Sigmoid colon (tissue), 7 donors: ENCODE data around the gene RHOH. TPM values are rescaled to one million over a fixed set of nuclear protein-coding genes. Genes with fewer than 3 reads are reported as not detected.

ENCODE experiments used
- DNase-seq: peaks from one replicate; pipeline ENCODE4 v3.0.0-alpha.2; 2019
- H3K27ac ChIP-seq, 4 donors: fragments of 200-600 bp; sonication (generic); one replicate each; pipeline ENCODE4 v1.5.1; 2016 to 2019; ENCODE audit warnings: mild to moderate bottlenecking in 1 of 4
- H3K27me3 ChIP-seq, 3 donors: fragments of 200-600 bp; sonication (generic); one replicate each; pipeline ENCODE4 v1.5.1; 2019; ENCODE audit warnings: mild to moderate bottlenecking in 1 of 3
- H3K36me3 ChIP-seq, 4 donors: fragments of 200-600 bp; sonication (generic); one replicate each; pipeline ENCODE4 v1.5.1; 2016 to 2019
- H3K4me1 ChIP-seq, 4 donors: fragments of 200-600 bp; sonication (generic); one replicate each; pipeline ENCODE4 v1.5.1; 2017 to 2019
- H3K4me3 ChIP-seq, 4 donors: fragments of 200-600 bp; sonication (generic); one replicate each; pipeline ENCODE4 v1.5.1; 2017 to 2019; ENCODE audit warnings: mild to moderate bottlenecking in 2 of 4, moderate library complexity in 1 of 4
- H3K9me3 ChIP-seq, 4 donors: fragments of 200-600 bp in 3 of 4; sonication (generic) in 3 of 4; one replicate each; pipeline versions ENCODE4 v1.5.1 to v1.6.1; 2013 to 2019
- EP300 ChIP-seq, 4 donors: sonication (generic); formaldehyde crosslinking; IDR thresholded peaks; one replicate each; pipeline ENCODE4 v1.6.1; 2017; ENCODE audit warnings: antibody characterized with exemption in 4 of 4
- POLR2A ChIP-seq, 2 donors: fragments of 450-650 bp; IDR thresholded peaks; one replicate each; pipeline ENCODE4 v1.6.1; 2016; ENCODE audit warnings: antibody characterized with exemption in 2 of 2, mild to moderate bottlenecking in 2 of 2, moderate library complexity in 2 of 2
- POLR2AphosphoS5 ChIP-seq, 4 donors: sonication (generic); formaldehyde crosslinking; IDR thresholded peaks; one replicate each; pipeline ENCODE4 v1.6.1; 2017; ENCODE audit warnings: antibody characterized with exemption in 4 of 4
- WGBS, 2 donors: extraction: QIAGEN DNeasy Blood & Tissue Kit; methylation state at CpG; one replicate each; pipeline ENCODE4 v1.1.7; 2013; 5-methylcytosine and 5-hydroxymethylcytosine counted together
- intact Hi-C: fragments of 100-400 bp; cut with DNase I; formaldehyde crosslinking; loops from one replicate; pipeline ENCODE4 v1.15.1; 2023
- polyA plus RNA-seq, 3 donors: library from polyadenylated mRNA; stranded (reverse); fragments of 200-250 nt; gene quantifications; one replicate each; pipeline ENCODE4 v1.2.3, GENCODE V29; 2013
- total RNA-seq, 4 donors: library from RNA; depleted of rRNA; stranded (reverse); fragments of >200 nt; gene quantifications; one replicate each; pipeline ENCODE4 v1.1.0, GENCODE V29; 2016
- TF ChIP-seq, protein P1 (sequence below), 4 experiments: fragments of 450-650 bp in 3 of 4; fragments of 200-600 bp in 1 of 4; IDR thresholded peaks; one replicate each; pipeline ENCODE4 v1.5.1; 2016 to 2019; ENCODE audit warnings: antibody characterized with exemption in 4 of 4, mild to moderate bottlenecking in 3 of 4, moderate library complexity in 2 of 4
- donor health status: healthy with polysubstance abuse.
- donor health status: Bipolar disorder and iron deficiency.
- donor health status: healthy.

Gene RHOH
- total and polyA plus RNA-seq, 7 donors = 0.49 to 38.8 (median 1.4) TPM

DNA sequence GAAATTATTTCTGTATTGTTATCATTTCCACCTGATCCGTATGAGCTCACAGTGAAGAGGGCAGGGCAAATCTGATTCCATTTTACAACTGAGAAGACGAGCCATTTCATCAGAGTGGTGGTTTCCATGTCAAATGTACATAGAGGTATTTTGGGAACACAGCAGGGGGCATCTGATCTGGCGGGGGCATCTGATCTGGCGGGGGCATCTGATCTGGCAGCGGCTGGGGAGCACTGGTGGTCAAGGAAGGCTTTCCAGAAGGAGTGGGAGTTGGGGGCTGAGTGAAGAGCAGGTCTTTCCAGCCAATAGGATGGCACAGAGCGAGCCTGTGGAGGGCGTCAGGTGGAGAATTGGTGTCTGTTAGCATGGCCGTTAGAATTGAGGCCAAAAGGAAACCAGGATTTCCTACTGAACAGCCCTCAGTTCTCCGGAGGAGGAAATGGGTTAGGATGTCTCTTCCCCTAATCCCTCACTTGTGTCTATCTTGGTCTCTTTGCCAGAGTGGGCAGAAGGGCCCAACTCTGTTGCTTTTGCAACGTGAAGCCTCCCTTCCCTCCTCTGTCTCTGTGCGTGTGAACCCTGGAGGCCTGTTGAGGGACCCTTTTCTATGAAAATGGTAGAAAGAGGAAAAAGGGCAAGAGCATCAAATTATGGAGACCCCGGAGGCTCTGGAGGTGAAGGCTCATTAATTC, 41.3 kb downstream of the RHOH start:
- Histone ChIP-seq H3K27me3 (no peaks in the 10 kb centered on the region), H3K4me3 (no peak overlapping the region), H3K27ac (no peak overlapping the region), H3K36me3 (no peaks in the 10 kb centered on the region), H3K9me3 (no peaks in the 10 kb centered on the region), H3K4me1 (no peaks in the 10 kb centered on the region)
- no peak for TF ChIP-seq POLR2AphosphoS5 (IDR thresholded peaks at IDR 0.05)
- TF ChIP-seq POLR2A (IDR thresholded peaks at IDR 0.05) = no peak
- no peak for TF ChIP-seq EP300 (IDR thresholded peaks at IDR 0.05)
- TF ChIP-seq, protein P1, sequence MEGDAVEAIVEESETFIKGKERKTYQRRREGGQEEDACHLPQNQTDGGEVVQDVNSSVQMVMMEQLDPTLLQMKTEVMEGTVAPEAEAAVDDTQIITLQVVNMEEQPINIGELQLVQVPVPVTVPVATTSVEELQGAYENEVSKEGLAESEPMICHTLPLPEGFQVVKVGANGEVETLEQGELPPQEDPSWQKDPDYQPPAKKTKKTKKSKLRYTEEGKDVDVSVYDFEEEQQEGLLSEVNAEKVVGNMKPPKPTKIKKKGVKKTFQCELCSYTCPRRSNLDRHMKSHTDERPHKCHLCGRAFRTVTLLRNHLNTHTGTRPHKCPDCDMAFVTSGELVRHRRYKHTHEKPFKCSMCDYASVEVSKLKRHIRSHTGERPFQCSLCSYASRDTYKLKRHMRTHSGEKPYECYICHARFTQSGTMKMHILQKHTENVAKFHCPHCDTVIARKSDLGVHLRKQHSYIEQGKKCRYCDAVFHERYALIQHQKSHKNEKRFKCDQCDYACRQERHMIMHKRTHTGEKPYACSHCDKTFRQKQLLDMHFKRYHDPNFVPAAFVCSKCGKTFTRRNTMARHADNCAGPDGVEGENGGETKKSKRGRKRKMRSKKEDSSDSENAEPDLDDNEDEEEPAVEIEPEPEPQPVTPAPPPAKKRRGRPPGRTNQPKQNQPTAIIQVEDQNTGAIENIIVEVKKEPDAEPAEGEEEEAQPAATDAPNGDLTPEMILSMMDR (IDR thresholded peaks at IDR 0.05) = no peak
- intact Hi-C loops = no loop called here
- WGBS, 2 donors = 78 to 87% methylated on average over 12 of the region's 12 CpGs
- no peak for DNase-seq

DNA sequence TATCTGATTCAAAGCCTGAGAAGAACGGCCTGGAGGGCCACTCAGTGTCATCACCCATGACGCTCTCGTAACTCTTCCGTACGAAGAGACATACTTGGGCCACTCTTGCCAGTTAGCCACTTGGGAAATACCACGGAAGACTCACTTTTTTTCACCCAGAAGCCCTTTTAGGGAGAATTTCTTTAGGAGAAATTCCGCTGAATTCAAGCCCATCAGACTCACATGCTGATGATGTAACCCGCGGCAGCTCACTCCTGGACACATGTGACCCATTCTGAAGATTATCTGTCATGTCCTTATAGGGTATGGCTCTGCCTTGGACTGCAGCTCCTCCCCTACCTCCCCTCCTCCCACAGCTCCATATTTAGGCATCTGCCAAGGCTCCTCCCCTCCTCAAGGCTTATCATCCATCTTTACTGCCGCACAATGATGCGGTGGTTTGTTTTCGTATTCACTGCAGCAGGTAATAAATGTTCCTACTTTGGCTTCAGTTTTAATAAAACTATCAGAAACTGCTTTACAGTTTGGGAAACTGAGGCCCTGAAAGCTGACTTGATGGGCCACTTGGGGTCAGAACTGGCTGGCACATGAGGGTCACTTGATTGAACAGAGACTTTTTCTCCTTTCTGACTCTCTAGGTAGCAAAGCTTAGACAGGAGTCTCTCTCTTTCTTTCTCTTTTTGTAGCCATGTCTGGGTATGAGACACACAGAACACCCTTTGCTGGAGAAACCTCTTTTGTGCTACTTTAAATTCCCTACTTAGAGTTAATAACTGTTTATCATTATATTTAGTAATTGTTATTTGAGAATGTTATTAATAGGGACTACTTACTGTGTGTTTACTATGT, 42.1 kb downstream of the RHOH start:
- no peaks in the 10 kb centered on the region for H3K36me3 ChIP-seq
- no peak overlapping the region for H3K27ac ChIP-seq
- H3K4me3 ChIP-seq = no peak overlapping the region
- DNase-seq = no peak
- TF ChIP-seq POLR2AphosphoS5 (IDR thresholded peaks at IDR 0.05) (no peak), POLR2A (IDR thresholded peaks at IDR 0.05) (no peak), EP300 (IDR thresholded peaks at IDR 0.05) (no peak)
- TF ChIP-seq, protein P1 (IDR thresholded peaks at IDR 0.05) = no peak
- H3K9me3 ChIP-seq = no peaks in the 10 kb centered on the region
- intact Hi-C loops = no loop called here
- H3K4me1 ChIP-seq = no peaks in the 10 kb centered on the region
- WGBS, 2 donors = 71 to 82% methylated on average over 12 of the region's 12 CpGs
- H3K27me3 ChIP-seq = no peaks in the 10 kb centered on the region

DNA sequence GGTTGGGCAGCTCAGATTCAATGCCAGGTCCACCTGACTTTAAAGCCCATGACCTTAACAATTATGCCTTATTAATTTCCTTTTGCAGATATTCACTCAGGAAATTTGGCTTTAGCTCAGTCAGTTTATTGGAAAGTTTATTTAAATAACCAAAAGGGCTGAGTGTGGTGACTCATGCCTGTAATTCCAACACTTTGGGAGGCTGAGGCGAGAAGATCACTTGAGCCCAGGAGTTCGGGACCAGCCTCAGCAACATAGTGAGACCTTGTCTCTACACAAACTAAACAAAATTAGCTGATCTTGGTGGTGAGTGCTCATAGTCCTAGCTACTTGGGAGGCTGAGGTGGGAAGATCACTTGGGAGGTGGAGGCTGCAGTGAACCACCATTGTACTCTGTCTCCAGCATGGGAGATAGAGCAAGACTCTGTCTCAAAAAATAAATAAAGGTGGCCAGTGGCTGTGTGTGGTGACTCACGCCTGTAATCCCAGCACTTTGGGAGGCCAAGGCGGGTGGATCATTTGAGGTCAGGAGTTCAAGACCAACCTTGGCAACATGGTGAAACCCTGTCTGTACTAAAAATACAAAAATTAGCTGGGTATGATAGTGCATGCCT, 43.3 kb downstream of the RHOH start:
- Histone ChIP-seq H3K36me3 (no peaks in the 10 kb centered on the region), H3K4me1 (no peaks in the 10 kb centered on the region), H3K9me3 (no peaks in the 10 kb centered on the region), H3K27me3 (no peaks in the 10 kb centered on the region), H3K27ac (no peak overlapping the region), H3K4me3 (no peak overlapping the region)
- no peak for DNase-seq
- WGBS, 2 donors = 89 to 90% methylated on average over 4 of the region's 4 CpGs
- TF ChIP-seq POLR2AphosphoS5 (IDR thresholded peaks at IDR 0.05) = no peak
- no peak for TF ChIP-seq POLR2A (IDR thresholded peaks at IDR 0.05)
- TF ChIP-seq, protein P1 (IDR thresholded peaks at IDR 0.05) = no peak
- intact Hi-C loops = no loop called here

DNA sequence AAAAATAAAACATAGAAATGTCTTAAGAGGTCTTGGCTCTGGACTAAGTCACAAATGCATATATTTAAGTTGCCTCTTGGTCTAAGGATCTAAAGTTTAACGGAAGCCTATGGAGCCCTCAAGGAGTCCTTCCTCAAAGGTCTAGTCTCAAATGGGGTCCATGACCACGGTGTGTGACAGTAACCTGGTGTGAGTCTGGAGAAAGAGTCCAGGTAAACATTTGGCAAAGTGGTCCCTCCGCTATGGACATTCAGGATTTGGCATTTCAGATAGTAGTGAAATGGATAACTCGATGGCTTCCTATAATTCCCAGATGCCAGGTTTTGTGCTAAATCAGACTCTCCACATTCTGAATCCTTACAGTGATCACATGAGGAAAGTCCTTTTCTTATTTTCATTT, 44.2 kb downstream of the RHOH start:
- Histone ChIP-seq H3K27me3 (no peaks in the 10 kb centered on the region), H3K4me3 (no peak overlapping the region), H3K9me3 (no peaks in the 10 kb centered on the region), H3K4me1 (no peaks in the 10 kb centered on the region), H3K27ac (no peak overlapping the region), H3K36me3 (no peaks in the 10 kb centered on the region)
- intact Hi-C loops = no loop called here
- 73% methylated on average over 4 of the region's 4 CpGs for WGBS, 2 donors
- TF ChIP-seq, protein P1 (IDR thresholded peaks at IDR 0.05) = no peak
- TF ChIP-seq POLR2A (IDR thresholded peaks at IDR 0.05) (no peak), EP300 (IDR thresholded peaks at IDR 0.05) (no peak), POLR2AphosphoS5 (IDR thresholded peaks at IDR 0.05) (no peak)
- DNase-seq = no peak
